ENCODE data around the gene ZNF154. TPM values are rescaled to one million over a fixed set of nuclear protein-coding genes. Genes with fewer than 3 reads are reported as not detected.

Gene ZNF154
- total and polyA plus RNA-seq, 5 donors from 2014 or later: 0.25 to 3.7 (median 1.2) TPM; not detected in 1

DNA sequence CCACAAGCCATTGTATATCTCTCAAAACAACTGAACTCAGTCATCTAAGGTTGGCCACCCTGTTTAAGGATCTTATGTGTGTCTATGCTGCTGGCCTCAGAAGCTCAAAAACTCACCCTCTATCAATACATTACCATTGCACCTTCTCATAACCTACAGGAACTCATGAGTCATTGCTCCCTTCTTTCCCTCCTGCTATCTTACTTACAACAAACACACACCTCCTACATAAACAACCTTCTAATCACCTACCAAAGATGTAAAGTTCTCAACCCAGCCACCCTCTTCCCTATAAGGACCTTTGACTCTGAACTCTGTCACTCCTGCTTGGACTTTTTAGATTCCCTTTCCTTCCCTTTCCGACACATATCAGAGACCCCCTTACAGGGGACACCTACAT lies 53.6 kb downstream of the ZNF154 start:
- Histone ChIP-seq H3K27ac (ENCODE audit: insufficient read depth, low read length, poor library complexity, severe bottlenecking) (no peak overlapping the region), H3K9me3 (ENCODE audit: control insufficient read depth in 2 of 2, low read length in 2 of 2) (peaks cover 15 to 29% of the 10 kb centered on the region in 2 experiments), H3K4me3 (ENCODE audit: low read depth, low read length) (no peak overlapping the region), H3K27me3 (ENCODE audit: control insufficient read depth, insufficient read depth, low read length) (peaks cover 2% of the 10 kb centered on the region), H3K36me3 (ENCODE audit: control insufficient read depth, insufficient read depth, low read length) (no peaks in the 10 kb centered on the region), H3K4me1 (ENCODE audit: control insufficient read depth, insufficient read depth, low read length, poor library complexity, severe bottlenecking) (no peaks in the 10 kb centered on the region)
- H3K27ac Mint-ChIP-seq: no peak overlapping the region
- H3K4me3 Mint-ChIP-seq: no peak overlapping the region
- DNase-seq: no peak
- peaks cover 0 to 15% (median 6%) of the 10 kb centered on the region in 4 donors for H3K4me1 Mint-ChIP-seq
- H3K27me3 Mint-ChIP-seq: no peaks in the 10 kb centered on the region
- peaks cover 6 to 53% (median 26%) of the 10 kb centered on the region in 7 donors for H3K9me3 Mint-ChIP-seq
- ATAC-seq (ENCODE audit: low read depth in 2 of 2): no peak
- H3K36me3 Mint-ChIP-seq: peaks cover 20% of the 10 kb centered on the region

GRCh38 chr19:57653689-57654088 lies 55.3 kb downstream of the ZNF154 start:
- H3K9me3 ChIP-seq (ENCODE audit: control insufficient read depth in 2 of 2, low read length in 2 of 2): peaks cover 18 to 33% of the 10 kb centered on the region in 2 experiments
- no peaks in the 10 kb centered on the region for H3K36me3 ChIP-seq (ENCODE audit: control insufficient read depth, insufficient read depth, low read length)
- peaks cover 2% of the 10 kb centered on the region for H3K27me3 ChIP-seq (ENCODE audit: control insufficient read depth, insufficient read depth, low read length)
- H3K27ac Mint-ChIP-seq: no peak overlapping the region
- H3K9me3 Mint-ChIP-seq: peaks cover 6 to 60% (median 28%) of the 10 kb centered on the region in 7 donors
- no peak overlapping the region for H3K4me3 Mint-ChIP-seq
- no peak for DNase-seq
- no peaks in the 10 kb centered on the region for H3K4me1 ChIP-seq (ENCODE audit: control insufficient read depth, insufficient read depth, low read length, poor library complexity, severe bottlenecking)
- H3K27me3 Mint-ChIP-seq: no peaks in the 10 kb centered on the region
- no peak for ATAC-seq (ENCODE audit: low read depth in 2 of 2)
- no peak overlapping the region for H3K27ac ChIP-seq (ENCODE audit: insufficient read depth, low read length, poor library complexity, severe bottlenecking)
- H3K4me1 Mint-ChIP-seq: peaks cover 0 to 15% (median 3%) of the 10 kb centered on the region in 4 donors
- H3K4me3 ChIP-seq (ENCODE audit: low read depth, low read length): no peak overlapping the region
- peaks cover 20% of the 10 kb centered on the region for H3K36me3 Mint-ChIP-seq

DNA sequence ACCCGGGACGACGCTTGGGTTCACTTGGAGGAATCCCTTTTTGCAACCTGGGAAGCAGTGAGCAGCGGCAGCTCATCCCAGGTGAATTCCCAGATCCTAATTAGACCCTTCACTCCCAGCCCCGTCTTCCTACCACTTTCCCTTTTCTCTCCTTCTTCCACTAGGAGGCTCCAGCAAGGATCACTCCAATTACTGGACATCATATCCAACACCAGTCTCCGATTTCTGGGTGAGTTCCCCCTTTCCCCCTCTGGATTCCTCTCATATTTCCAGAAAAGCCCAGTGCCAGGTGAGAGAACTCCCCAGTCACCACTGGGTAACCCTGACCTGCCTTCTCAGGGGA lies 57.4 kb downstream of the ZNF154 start:
- Histone ChIP-seq H3K36me3 (ENCODE audit: control insufficient read depth, insufficient read depth, low read length) (no peaks in the 10 kb centered on the region), H3K27ac (ENCODE audit: insufficient read depth, low read length, poor library complexity, severe bottlenecking) (no peak overlapping the region), H3K4me3 (ENCODE audit: low read depth, low read length) (no peak overlapping the region), H3K4me1 (ENCODE audit: control insufficient read depth, insufficient read depth, low read length, poor library complexity, severe bottlenecking) (no peaks in the 10 kb centered on the region), H3K27me3 (ENCODE audit: control insufficient read depth, insufficient read depth, low read length) (peaks cover 2% of the 10 kb centered on the region), H3K9me3 (ENCODE audit: control insufficient read depth in 2 of 2, low read length in 2 of 2) (peaks cover 32 to 54% of the 10 kb centered on the region in 2 experiments)
- Mint-ChIP-seq H3K4me1 (peaks cover 0 to 15% (median 3%) of the 10 kb centered on the region in 4 donors), H3K4me3 (peak overlapping the region in 2 of 4 donors; percentile 62 to 63), H3K9me3 (peaks cover 6 to 70% (median 26%) of the 10 kb centered on the region in 7 donors), H3K36me3 (peaks cover 24% of the 10 kb centered on the region), H3K27me3 (no peaks in the 10 kb centered on the region), H3K27ac (no peak overlapping the region)
- ATAC-seq (ENCODE audit: low read depth in 2 of 2) (no peak), DNase-seq (no peak)

GRCh38 chr19:57648331-57649003 lies 60.5 kb downstream of the ZNF154 start:
- H3K4me1 ChIP-seq (ENCODE audit: control insufficient read depth, insufficient read depth, low read length, poor library complexity, severe bottlenecking): no peaks in the 10 kb centered on the region
- Mint-ChIP-seq H3K27me3 (no peaks in the 10 kb centered on the region), H3K9me3 (peaks cover 7 to 57% (median 17%) of the 10 kb centered on the region in 7 donors), H3K36me3 (peaks cover 8% of the 10 kb centered on the region), H3K4me3 (no peak overlapping the region), H3K27ac (no peak overlapping the region), H3K4me1 (peaks cover 0 to 15% (median 3%) of the 10 kb centered on the region in 4 donors)
- DNase-seq: no peak
- H3K27ac ChIP-seq (ENCODE audit: insufficient read depth, low read length, poor library complexity, severe bottlenecking): no peak overlapping the region
- no peaks in the 10 kb centered on the region for H3K36me3 ChIP-seq (ENCODE audit: control insufficient read depth, insufficient read depth, low read length)
- ATAC-seq (ENCODE audit: low read depth in 2 of 2): no peak
- H3K4me3 ChIP-seq (ENCODE audit: low read depth, low read length): no peak overlapping the region
- H3K9me3 ChIP-seq (ENCODE audit: control insufficient read depth in 2 of 2, low read length in 2 of 2): peaks cover 43 to 62% of the 10 kb centered on the region in 2 experiments
- H3K27me3 ChIP-seq (ENCODE audit: control insufficient read depth, insufficient read depth, low read length): no peaks in the 10 kb centered on the region

Other genes with a start within 250 kb of the ZNF154 start
- 0.74 TPM for gene ZNF772, start 231.6 kb downstream of the ZNF154 start, total RNA-seq
- 1 to 10 TPM in 3 of 4 donors, under 1 TPM in 1; 0.09 to 4.2 (median 3.4) TPM for gene ZNF772, start 231.6 kb downstream of the ZNF154 start, polyA plus RNA-seq
- gene ZNF419, start 221.5 kb downstream of the ZNF154 start, total RNA-seq: 8.9 TPM
- gene ZNF419, start 221.5 kb downstream of the ZNF154 start, polyA plus RNA-seq: 10 to 100 TPM in 1 of 4 donors, 1 to 10 TPM in 3; 5.9 to 11.0 (median 8.3) TPM
- 7.2 TPM for gene ZNF773, start 209.3 kb downstream of the ZNF154 start, total RNA-seq
- 10 to 100 TPM in 3 of 4 donors, 1 to 10 TPM in 1; 7.0 to 11.3 (median 10.6) TPM for gene ZNF773, start 209.3 kb downstream of the ZNF154 start, polyA plus RNA-seq
- 5.2 TPM for gene ZNF549, start 181.8 kb downstream of the ZNF154 start, total RNA-seq
- 1 to 10 TPM; 4.3 to 9.2 (median 7.7) TPM for gene ZNF549, start 181.8 kb downstream of the ZNF154 start, polyA plus RNA-seq
- 10.2 TPM for gene ZNF550, start 149.3 kb downstream of the ZNF154 start, total RNA-seq
- 10 to 100 TPM in 2 of 4 donors, 1 to 10 TPM in 2; 5.8 to 18.7 (median 9.4) TPM for gene ZNF550, start 149.3 kb downstream of the ZNF154 start, polyA plus RNA-seq
- gene ZNF416, start 130.3 kb downstream of the ZNF154 start, total RNA-seq: 4.4 TPM
- gene ZNF416, start 130.3 kb downstream of the ZNF154 start, polyA plus RNA-seq: 1 to 10 TPM; 4.1 to 9.5 (median 6.1) TPM
- gene ZIK1, start 125.1 kb downstream of the ZNF154 start, total RNA-seq: 3.4 TPM
- gene ZIK1, start 125.1 kb downstream of the ZNF154 start, polyA plus RNA-seq: 10 to 100 TPM in 1 of 4 donors, 1 to 10 TPM in 3; 5.6 to 10.2 (median 8.2) TPM
- gene ZNF530, start 109.3 kb downstream of the ZNF154 start, total RNA-seq: 1.5 TPM
- gene ZNF530, start 109.3 kb downstream of the ZNF154 start, polyA plus RNA-seq: 1 to 10 TPM; 4.8 to 7.8 (median 7.4) TPM
- 17.4 TPM for gene ZNF134, start 95.0 kb downstream of the ZNF154 start, total RNA-seq
- 10 to 100 TPM in 3 of 4 donors, 1 to 10 TPM in 1; 9.8 to 14.2 (median 11.8) TPM for gene ZNF134, start 95.0 kb downstream of the ZNF154 start, polyA plus RNA-seq
- 23.9 TPM for gene ZNF211, start 76.0 kb downstream of the ZNF154 start, total RNA-seq
- 10 to 100 TPM; 19.4 to 22.8 (median 22.1) TPM for gene ZNF211, start 76.0 kb downstream of the ZNF154 start, polyA plus RNA-seq
- not detected for gene ZSCAN4, start 40.3 kb downstream of the ZNF154 start, total RNA-seq
- not detected for gene ZSCAN4, start 40.3 kb downstream of the ZNF154 start, polyA plus RNA-seq
- gene ZNF551, start 27.2 kb downstream of the ZNF154 start, total RNA-seq: 9.6 TPM
- 1 to 10 TPM; 5.3 to 8.6 (median 7.3) TPM for gene ZNF551, start 27.2 kb downstream of the ZNF154 start, polyA plus RNA-seq
- 9.2 TPM for gene ZNF671, start 18.4 kb upstream of the ZNF154 start, total RNA-seq
- 10 to 100 TPM; 19.5 to 28.6 (median 23.3) TPM for gene ZNF671, start 18.4 kb upstream of the ZNF154 start, polyA plus RNA-seq
- 15.4 TPM for gene ZNF776, start 37.6 kb upstream of the ZNF154 start, total RNA-seq
- 10 to 100 TPM in 1 of 4 donors, 1 to 10 TPM in 3; 2.9 to 12.2 (median 7.5) TPM for gene ZNF776, start 37.6 kb upstream of the ZNF154 start, polyA plus RNA-seq
- 39.4 TPM for gene ZNF586, start 60.5 kb upstream of the ZNF154 start, total RNA-seq
- 10 to 100 TPM; 18.7 to 32.2 (median 31.3) TPM for gene ZNF586, start 60.5 kb upstream of the ZNF154 start, polyA plus RNA-seq
- gene ZNF552, start 105.7 kb upstream of the ZNF154 start, total RNA-seq: 16.6 TPM
- 10 to 100 TPM in 1 of 4 donors, 1 to 10 TPM in 3; 4.8 to 11.7 (median 6.8) TPM for gene ZNF552, start 105.7 kb upstream of the ZNF154 start, polyA plus RNA-seq
- gene ZNF587B, start 121.1 kb upstream of the ZNF154 start, total RNA-seq: 23.6 TPM
- 1 to 10 TPM; 1.3 to 3.4 (median 2.1) TPM for gene ZNF587B, start 121.1 kb upstream of the ZNF154 start, polyA plus RNA-seq
- gene ZNF587, start 140.7 kb upstream of the ZNF154 start, total RNA-seq: 45.3 TPM
- 1 to 10 TPM; 2.7 to 6.1 (median 3.5) TPM for gene ZNF587, start 140.7 kb upstream of the ZNF154 start, polyA plus RNA-seq
- 12.9 TPM for gene ZNF814, start 179.8 kb upstream of the ZNF154 start, total RNA-seq
- gene ZNF814, start 179.8 kb upstream of the ZNF154 start, polyA plus RNA-seq: 10 to 100 TPM in 2 of 4 donors, 1 to 10 TPM in 2; 3.1 to 13.4 (median 10.0) TPM
- gene ZNF417, start 207.4 kb upstream of the ZNF154 start, total RNA-seq: 21.0 TPM
- 1 to 10 TPM in 3 of 4 donors, under 1 TPM in 1; 0.33 to 3.8 (median 2.2) TPM for gene ZNF417, start 207.4 kb upstream of the ZNF154 start, polyA plus RNA-seq
- gene ZNF418, start 226.2 kb upstream of the ZNF154 start, total RNA-seq: 1.0 TPM
- gene ZNF418, start 226.2 kb upstream of the ZNF154 start, polyA plus RNA-seq: 1 to 10 TPM in 2 of 4 donors, not detected in 2; 1.2 to 3.1 TPM
- gene ZNF256, start 238.5 kb upstream of the ZNF154 start, total RNA-seq: 7.6 TPM
- 1 to 10 TPM; 1.7 to 6.3 (median 4.9) TPM for gene ZNF256, start 238.5 kb upstream of the ZNF154 start, polyA plus RNA-seq

Measured in CD4-positive, CD25-positive, alpha-beta regulatory T cell (primary cell).